Stimulated activated CD4-positive, alpha-beta T cell treated with anti-CD3 and anti-CD28 coated beads, Interleukin-1b, Interleukin-23, amount 100 ng/mL, for 1 hour (primary cell): ENCODE data around the gene NAT9.

ENCODE experiments used
- DNase-seq, 2 donors: peaks; one replicate each; pipeline ENCODE4 v3.0.0-alpha.2; 2020; ENCODE audit warnings: low read depth in 2 of 2

NAT9 gene

GRCh38 chr17:74761419-74761818 lies 14.7 kb downstream of the NAT9 start:
- no peak for DNase-seq

DNA sequence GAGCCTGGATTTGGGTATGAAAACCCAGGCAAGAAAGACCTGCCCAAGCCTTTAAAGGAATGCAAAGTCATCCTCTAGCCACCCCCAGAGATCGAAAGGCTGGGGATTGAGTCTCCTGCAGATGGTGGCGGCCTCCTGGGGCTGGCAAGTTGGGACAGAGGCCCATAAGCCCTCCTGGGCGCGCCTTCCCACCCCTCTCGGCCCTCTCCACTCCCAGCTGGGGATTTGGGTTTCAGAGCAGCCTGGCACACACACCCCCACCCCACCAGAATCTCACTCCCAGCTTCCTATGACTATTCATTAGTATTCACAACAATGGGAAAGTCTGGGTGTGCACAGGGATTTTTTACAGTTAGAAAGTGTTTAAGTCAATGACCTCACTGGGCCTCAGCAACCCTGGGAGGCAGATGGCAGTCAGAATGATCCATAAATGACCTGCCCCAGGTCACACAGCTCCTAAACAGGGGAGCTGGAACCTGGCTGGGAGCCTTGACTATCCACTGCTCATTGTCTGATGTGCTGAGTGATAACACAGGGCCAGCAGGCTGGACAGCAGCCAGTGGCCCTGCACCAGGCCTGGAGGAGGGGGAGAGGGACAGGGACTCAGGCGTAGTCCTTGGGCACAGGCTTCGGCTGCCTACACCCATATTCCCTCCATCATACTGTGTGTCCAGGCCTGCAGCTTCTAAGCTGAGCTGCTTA lies 15.6 kb downstream of the NAT9 start:
- DNase-seq: no peak

- DNase-seq: no peak
Observed at GRCh38 chr17:74759941-74760340, 16.2 kb downstream of the NAT9 start.

- DNase-seq: no peak
Observed at GRCh38 chr17:74759243-74759801, 16.8 kb downstream of the NAT9 start.

- no peak for DNase-seq
Observed at GRCh38 chr17:74758848-74759168, 17.3 kb downstream of the NAT9 start.

GRCh38 chr17:74757931-74758847 lies 18.0 kb downstream of the NAT9 start:
- no peak for DNase-seq

DNA sequence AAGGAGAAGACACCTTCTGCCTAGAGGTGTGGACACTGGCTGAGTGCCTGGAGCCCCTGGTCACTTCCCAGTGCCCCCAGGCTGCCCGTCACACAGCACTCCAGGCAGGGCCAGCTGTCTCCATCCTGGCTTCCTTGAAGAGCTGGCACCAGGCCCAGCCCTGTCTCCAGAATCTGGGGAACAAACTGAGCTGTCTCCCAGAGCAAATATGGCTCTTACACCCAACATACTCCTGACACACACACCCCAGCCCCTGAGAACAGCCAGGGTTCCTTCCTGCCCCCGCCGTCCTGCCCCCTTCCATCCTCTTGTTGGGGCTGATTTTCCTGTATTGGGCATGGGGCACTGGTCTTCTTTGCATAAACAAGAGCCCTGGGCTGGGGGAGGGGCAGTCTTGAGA lies 18.6 kb downstream of the NAT9 start:
- DNase-seq: no peak

GRCh38 chr17:74756891-74757290 lies 19.3 kb downstream of the NAT9 start:
- DNase-seq: no peak

- DNase-seq: no peak
Observed at GRCh38 chr17:74755533-74755932, 20.6 kb downstream of the NAT9 start.

GRCh38 chr17:74754832-74755231 lies 21.3 kb downstream of the NAT9 start:
- DNase-seq: no peak

GRCh38 chr17:74752822-74753401 lies 23.2 kb downstream of the NAT9 start:
- no peak for DNase-seq

GRCh38 chr17:74752415-74752814 lies 23.7 kb downstream of the NAT9 start:
- DNase-seq: no peak

DNA sequence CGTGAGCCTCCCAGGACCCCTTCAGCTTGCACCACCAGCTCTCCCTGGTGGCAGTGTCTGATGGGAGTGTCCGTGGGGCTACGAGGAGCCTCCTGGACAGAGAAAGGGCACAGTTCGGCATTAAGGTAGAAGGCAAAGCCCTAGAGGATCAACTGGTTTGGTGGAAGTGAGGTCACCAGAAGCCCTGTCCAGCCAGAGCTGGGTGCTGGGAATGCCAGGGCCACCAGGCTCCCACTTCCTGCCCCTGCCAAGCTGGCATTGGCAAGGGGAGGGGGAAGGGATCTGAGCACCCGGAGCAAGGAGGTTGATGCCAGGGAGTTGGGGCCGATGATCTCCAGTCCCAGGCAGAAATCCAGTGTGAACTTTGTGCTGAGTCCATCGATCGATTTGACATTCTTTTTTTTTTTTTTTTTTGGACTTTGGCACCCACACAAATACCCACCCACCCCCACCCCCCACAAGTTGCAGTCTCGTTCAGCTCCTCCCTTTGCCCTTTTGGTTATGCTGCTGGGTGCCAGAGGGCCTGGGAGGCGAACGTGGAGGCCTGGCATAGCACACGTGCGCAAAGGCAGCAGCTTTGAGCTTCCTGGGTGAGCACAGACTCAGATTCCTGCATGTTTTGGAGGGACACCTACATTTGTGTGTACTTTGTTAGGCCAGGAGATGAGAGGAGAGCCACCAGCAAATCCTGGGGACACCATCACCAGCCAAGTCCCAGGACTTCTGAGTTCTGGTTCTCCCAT lies 25.6 kb downstream of the NAT9 start:
- no peak for DNase-seq

DNA sequence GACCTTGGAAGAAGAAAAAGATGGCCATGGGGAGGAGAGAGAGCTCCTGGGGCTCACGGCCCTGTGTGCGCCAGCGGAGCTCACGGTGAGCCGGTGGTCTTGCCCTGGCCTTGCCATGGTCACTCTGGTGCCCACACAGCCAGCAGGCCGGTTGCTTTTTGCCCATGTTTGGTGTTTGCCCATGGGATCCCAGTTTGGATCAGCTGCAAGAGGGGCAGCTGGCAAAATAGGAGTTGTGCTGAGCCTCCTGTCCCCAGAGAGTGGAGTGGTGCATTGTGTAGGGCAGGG lies 26.2 kb downstream of the NAT9 start:
- no peak for DNase-seq

DNA sequence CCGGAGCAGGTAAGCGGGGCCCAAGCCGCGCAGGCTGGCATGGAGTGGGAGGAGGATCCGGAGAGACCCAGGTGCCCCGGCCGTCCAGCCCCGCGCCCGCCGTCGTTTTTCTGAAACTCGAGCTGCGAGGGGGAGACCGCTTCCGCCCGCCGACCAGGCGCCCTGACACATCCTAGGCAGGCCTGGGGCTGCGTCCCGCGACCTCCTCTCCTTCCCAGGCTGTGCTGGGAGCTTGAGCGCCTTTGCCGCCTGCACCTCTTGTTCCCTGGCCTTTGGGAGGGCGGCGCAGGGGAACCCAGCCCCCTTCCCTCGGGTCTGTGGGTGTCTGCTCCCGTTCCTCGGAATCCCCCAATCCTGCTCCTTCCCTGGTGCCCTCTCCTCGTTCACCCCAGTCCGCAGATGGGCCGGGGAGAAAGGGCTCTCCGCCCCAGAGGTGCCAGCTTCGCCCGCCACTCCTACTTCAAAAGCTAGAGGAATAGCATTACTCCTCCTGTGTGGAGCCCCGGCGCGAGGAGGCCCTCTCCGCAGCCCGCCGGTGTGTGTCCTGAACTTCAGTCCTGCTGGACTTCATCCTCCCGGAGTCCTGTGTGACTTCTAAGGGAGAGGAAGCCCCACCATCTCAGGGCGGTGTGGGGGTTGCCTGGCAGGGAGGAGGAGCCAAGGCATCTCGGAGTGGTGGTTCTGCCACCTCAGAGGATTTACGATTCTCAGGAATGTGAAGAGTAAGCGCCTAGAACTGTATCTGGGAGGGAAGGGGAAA lies 26.7 kb downstream of the NAT9 start:
- no peak for DNase-seq

GRCh38 chr17:74748529-74749278 lies 27.4 kb downstream of the NAT9 start, which contains the start of gene NHERF1:
TSS of gene NHERF1 (plus strand) at chr17:74748628. CDS start at chr17:74748847, 219 bp downstream.
- DNase-seq: peak; percentile 90 to 92

GRCh38 chr17:74748279-74748528 lies 27.9 kb downstream of the NAT9 start:
- no peak for DNase-seq

GRCh38 chr17:74746922-74747321 lies 29.2 kb downstream of the NAT9 start:
- no peak for DNase-seq

DNA sequence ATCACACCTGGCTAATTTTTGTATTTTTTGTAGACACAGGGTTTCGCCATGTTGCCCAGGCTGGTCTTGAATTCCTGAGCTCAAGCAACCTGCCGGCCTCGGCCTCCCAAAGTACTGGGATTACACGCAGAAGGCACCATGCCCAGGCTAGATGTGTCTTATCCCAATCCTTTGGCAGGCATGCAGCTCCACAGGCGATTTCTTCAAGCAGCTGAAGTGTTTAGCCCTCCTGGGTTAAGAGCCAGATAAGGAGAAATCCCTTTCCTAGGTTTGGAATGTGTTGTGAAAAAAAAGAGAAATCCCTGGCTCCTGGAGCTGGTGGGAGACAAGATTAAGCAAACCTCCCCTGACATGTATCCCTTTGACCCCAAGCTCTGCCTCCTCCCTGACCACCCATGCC lies 29.8 kb downstream of the NAT9 start:
- no peak for DNase-seq

DNA sequence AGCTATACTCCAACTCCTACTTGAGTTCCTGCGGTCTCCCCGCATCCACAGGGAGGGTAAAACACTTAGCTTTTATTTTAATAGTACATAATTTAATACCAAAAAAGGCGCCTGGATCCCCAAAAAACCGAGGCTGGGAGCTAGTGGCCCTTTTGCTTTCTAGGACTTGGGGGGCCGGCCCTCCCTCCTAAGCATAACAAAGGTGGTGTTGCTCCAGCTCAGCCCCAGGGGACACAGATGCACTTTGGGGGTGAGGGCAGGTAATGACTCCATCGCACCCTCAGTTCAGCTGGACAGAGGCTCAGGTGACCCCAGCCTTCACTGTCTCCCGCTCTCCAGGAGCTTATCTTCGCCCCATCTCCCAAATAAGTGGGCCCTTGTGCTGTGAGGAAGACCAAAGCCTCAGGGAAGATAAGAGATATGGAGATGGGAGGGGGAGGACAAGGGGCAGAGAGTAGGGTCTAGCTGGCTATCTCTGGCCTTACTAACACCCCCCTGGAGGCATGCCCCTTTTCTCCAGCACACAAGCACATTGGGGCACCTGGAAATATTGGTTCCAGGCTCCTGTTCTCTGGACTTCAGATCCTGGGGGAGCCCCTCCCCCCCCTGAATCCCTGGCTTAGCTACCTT lies 30.5 kb downstream of the NAT9 start:
- DNase-seq: no peak
